Inflammatory macrophage (primary cell): ENCODE results near the gene TUBD1.
A peak's percentile ranks its signal among the peaks of the same experiment; 100 is the strongest.
"Not testable (repeated sequence)": the region's sequence is repeated elsewhere in the genome, so short reads cannot be mapped to it uniquely, and the experiment has no call there.

Experiments
- DNase-seq, 2 donors: peaks; one replicate each; pipeline ENCODE4 v3.0.0-alpha.2; 2020 to 2022

TUBD1 gene

DNA sequence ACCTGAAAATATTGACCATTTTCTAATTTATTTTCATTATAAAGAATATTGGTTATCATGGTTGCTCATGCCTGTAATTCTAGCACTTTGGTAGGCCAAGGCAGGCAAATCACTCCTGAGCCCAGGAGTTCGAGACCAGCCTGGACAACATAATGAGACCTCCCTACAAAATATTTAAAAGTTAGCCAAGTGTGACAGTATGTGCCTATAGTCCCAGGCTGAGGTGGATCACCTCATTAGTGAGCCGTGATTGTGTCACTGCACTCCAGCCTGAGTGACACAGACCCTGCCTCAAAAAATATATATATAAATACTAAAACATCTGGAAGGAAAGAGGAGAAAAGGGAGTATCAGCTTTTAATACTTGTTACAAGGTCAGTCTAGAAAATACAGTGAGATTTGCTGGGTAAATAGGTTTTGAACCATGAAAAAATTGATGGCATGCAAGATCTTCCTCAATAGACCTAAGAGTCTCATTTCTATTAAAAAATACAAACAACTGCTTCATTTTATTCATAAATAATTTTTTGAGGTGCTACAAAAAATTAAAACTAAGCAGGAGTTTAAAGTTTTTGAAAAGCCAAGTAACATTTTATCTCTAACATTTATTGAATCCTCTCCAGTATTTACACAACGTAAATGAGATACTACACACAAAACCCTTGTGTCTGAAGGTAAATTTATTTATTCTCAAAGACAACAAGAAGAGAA is 47.7 kb downstream of the TUBD1 start:
- DNase-seq, result peak; percentile 45 to 60

DNA sequence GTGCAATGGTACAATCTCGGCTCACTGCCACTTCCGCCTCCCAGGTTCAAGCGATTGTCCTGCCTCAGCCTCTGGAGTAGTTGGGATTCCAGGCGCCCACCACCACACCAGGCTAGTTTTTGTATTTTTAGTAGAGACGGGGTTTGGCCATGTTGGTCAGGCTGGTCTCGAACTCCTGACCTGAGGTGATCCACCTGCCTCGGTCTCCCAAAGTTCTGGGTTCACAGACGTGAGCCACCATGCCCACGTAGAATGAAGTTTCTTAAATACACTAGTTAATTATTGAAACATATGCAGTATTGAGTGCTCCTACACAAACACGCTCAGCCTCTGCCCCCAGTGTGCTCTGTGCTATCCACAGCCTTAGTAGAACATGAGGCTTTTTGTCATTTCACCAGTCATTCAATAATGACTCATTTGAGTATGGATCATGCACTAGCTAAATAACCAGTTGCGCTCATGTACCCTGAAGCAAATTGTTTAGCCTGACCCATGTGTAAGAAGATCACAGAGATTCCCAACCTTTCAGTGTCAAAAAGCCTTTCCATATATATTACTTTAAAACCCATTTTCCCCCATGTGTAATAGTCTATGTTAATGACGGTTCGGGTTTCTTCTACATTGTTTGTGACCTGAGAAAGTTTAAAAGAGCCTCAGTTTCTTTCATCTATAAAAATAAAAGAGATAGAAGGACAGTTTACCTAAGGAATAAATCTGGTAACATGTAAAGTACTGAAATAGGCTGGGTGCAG is 49.7 kb downstream of the TUBD1 start:
- DNase-seq, result peak; percentile 88 to 89

DNA sequence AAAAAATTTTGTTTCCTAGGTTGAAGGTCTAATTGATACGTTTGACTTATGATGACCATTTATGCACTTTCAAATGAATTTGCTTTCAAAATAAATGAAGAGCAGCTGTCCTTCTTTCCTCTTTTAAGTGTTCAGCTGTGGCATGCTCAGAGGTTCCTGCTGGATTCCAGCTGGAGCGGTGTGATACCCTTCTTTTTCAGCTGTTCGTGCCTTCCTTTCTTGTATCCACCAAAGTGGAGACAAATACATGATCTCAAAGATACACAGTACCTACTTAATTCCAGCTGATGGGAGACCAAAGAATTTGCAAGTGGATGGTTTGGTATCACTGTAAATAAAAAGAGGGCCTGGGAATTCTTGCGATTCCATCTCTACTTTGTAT is 50.9 kb downstream of the TUBD1 start:
- not testable (repeated sequence) for DNase-seq

DNA sequence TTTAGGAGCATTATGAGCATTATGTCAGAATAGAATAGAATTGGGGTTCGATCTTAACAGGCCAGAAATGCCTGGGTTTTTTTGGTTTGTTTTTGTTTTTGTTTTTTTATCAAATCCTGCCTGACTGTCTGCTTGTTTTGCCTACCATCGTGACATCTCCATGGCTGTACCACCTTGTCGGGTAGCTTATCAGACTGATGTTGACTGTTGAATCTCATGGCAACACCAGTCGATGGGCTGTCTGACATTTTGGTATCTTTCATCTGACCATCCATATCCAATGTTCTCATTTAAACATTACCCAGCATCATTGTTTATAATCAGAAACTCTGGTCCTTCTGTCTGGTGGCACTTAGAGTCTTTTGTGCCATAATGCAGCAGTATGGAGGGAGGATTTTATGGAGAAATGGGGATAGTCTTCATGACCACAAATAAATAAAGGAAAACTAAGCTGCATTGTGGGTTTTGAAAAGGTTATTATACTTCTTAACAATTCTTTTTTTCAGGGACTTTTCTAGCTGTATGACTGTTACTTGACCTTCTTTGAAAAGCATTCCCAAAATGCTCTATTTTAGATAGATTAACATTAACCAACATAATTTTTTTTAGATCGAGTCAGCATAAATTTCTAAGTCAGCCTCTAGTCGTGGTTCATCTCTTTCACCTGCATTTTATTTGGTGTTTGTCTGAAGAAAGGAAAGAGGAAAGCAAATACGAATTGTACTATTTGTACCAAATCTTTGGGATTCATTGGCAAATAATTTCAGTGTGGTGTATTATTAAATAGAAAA is 51.5 kb downstream of the TUBD1 start:
- DNase-seq, result peak; percentile 33 to 48

DNA sequence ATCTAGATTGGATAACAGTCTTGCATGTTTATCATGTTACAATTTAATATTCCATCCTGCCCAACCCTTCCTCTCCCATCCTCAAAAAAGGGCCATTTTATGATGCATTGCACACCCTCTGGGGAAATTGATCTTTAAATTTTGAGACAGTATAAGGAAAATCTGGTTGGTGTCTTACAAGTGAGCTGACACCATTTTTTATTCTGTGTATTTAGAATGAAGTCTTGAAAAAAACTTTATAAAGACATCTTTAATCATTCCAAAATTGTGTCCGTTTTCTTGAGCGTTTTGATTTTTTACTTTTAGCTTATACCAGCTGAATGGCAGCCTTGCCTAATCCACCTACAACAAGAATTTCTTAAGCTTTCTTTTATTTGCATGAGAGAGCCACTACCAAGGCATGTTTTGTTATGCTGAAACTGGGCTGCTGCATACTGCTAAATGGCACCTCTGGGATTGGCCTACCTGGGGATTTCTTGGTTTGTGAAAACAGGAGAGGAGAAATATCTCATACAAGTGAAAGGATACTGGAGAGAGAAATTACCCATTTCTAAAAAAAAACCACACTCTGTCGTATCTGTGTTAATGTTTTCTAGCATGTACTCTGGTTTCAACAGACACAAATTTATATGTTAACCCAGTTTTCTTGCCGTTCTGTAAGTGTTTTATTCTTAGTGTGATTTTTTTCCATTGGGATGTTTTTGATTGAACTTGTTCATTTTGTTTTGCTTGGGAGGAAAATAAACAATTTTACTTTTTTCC is 52.2 kb downstream of the TUBD1 start:
- DNase-seq, result peak; percentile 55 to 71

DNA sequence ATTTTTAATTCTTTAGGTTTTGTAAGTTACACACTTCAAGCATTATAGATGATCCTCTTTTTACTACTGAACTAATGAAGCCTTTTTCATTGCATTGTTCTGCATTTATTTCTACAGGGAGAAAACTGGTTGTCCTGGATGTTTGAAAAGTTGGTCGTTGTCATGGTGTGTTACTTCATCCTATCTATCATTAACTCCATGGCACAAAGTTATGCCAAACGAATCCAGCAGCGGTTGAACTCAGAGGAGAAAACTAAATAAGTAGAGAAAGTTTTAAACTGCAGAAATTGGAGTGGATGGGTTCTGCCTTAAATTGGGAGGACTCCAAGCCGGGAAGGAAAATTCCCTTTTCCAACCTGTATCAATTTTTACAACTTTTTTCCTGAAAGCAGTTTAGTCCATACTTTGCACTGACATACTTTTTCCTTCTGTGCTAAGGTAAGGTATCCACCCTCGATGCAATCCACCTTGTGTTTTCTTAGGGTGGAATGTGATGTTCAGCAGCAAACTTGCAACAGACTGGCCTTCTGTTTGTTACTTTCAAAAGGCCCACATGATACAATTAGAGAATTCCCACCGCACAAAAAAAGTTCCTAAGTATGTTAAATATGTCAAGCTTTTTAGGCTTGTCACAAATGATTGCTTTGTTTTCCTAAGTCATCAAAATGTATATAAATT is 53.0 kb downstream of the TUBD1 start:
- peak; percentile 34 to 57 for DNase-seq

DNA sequence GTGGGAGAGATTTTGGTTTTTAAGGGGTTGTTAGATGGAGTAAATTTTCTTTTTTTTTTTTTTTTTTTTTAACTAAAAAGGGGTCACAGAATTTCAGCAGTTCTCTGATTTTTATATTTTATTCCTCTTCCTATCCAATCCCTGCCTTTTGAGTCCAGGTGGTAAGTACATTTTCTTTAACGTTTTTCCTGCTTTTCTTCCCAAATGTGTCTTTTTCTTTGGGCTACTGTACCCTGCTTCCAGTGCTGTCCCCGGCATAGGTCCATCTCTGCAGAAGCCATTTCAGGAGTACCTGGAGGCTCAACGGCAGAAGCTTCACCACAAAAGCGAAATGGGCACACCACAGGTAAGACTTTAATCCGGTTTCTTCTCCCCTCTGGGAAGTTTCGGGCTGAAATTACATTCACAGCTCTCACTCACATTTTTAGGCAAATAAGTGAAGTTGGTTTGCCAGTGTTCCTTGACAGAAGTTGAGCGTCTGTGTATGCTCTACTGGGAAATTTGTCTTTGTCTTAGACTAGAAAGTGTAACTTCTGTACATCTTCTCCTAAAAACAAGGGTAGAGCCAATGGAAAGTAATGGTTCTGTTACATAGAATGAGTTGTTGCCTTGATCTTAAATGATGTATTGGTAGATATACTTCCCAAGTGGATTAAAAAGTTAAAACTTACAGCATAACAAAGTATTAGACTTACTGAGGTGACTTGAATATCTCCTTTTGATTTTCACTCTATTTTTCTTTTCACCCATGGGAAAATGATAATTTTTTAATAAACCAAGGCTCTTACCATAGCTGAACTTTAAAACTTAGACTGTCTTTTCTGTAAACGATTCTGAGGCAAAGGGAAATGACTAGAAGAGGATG is 54.5 kb downstream of the TUBD1 start:
- DNase-seq, result peak; percentile 55 to 64

DNA sequence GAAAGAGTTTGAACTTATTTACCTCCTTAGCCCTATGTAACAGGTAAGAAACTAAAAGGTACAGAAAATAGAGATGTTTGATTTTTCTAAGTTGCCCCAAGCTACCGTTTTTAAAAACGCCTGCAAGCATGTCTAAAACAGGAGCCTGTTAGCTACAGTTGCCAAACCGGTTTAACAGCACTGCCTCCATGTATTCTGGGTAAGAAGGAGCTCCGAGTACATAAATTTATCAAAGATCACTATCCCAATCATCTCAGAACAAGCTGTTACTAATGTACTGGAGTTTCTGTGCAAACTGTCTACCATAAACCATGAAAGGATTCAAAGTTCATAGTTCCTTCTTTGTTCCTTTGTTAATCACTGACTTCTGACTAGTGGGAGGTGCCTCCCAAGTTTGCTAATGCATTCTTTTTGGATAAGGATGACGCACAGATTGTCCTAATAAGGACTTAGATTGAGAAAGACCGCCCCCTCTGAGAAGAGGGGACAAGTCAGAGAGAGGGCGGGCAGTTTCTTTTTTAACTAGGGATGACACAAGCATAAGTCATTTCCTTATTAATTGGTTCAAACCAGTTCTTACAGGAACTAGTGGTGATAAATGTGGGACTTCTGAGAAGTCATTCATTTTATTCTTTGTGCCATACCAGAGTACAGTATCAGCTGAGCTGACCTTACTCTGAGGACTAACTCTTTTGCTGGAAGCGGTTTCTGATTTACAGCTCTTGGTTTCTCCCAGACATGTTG is 55.3 kb downstream of the TUBD1 start:
- DNase-seq, result peak; percentile 98 to 100

DNA sequence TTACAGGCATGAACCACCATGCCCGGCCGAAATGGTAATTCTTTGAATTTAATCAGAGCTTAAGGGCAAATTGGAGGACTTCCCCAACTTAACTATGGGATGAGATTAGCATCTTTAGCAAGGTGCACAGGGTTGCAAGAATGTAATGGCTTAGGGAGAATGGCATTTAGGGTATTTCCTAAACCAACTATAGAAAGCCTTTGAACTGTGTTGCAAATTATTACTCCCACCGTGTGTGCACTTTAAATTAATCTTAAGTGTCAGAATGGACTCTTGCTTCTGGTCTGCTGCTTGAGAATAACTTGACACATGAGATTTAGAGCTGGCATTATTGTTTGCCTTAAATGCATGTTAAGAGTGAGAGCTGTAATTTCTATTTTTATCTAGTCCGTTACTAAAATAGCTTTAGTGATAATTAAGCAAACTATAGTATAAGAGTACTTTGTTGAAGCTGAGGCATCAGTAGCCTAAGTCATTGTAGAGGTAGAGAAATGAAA is 59.8 kb downstream of the TUBD1 start:
- DNase-seq, result no peak

DNA sequence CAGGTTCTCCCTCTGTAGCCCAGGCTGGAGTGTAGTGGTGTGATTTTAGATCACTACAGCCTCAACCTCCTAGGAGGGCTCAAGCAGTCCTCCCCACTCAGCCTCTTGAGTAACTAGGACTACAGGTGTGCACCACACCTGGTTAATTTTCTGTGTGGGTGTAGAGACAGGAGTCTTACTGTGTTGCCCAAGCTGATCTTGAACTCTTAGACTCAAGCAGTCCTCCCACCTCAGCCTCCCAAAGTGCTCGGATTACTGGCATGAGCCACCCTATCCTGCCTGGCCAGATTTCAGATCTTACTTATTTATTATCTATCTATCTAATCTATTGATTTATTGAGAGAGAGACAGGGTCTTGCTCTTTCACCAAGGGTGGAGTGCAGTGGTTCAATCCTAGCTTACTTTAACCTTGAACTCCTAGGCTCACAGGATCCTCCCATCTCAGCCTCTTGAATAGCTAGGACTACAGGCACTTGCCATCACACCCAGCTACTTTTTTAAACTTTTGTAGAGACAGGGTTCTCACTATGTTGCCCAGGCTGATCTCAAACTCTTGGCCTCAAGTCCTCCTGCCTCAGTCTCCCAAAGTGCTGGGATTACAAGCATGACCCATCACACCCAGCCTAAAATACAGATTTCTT is 61.8 kb downstream of the TUBD1 start:
- no peak for DNase-seq

DNA sequence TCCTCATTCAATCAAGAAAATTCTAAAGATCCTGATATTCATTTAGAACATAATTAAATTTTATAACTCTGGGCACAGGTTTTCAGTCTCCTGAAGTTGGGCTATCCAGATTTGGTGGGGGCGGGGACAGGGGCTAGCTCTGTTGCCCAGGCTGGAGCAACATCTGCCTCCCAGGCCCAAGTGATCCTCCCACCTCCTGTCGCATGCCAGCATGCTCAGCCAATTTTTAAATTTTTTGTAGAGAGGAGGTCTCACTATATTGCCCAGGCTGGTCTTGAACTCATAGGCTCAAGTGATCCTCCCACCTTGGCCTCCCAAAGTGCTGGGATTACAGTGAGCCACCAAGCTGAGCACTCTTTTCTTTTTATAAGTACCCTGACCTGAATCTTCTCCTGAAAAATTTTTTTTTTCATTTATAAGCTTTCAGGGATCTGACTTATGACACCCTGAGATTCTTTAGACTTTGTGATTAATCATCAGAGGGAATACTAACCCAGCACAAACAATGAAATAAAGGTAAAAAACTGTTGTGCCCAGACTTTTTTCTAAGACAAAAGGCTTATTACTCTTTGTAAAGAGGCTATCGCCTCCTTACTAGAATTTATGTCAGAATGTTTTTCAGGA is 62.6 kb downstream of the TUBD1 start:
- no peak for DNase-seq

DNA sequence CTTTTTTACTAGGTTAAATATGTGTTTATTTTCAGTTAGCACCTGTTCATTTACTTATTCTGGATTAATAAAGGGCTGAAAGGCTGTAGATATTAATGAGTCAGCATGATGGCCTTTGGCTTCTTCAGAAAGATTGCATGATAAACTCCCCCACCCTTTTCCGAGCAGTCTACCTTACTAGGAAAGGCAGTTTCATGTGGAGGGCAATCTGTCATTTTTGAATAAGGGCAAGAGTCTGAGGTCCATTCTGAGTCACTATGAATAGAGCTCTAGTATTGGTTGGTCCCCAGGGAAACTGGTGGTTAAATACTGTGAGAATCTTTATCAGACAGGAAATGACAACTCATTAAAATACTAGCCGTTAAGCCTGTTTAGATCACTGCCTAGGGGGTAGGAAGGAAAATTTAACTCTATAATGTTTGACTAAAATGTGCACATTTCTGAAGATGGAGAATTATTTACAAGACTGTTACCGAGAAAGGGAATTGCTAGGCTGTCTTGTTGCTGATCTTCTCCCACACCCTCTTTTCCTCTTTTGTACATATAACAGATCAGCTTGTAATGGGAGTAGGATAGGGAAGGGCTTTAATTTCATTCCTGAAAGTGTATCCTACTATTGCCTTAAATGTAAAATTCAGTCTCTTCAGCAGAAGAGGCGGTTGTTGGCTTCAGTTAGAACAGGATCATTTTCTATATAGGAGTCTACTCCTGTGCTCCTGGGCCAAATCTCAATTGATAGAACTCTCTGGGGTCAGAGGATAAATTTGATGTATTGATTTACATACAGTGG is 63.3 kb downstream of the TUBD1 start:
- peak; percentile 42 to 78 for DNase-seq

DNA sequence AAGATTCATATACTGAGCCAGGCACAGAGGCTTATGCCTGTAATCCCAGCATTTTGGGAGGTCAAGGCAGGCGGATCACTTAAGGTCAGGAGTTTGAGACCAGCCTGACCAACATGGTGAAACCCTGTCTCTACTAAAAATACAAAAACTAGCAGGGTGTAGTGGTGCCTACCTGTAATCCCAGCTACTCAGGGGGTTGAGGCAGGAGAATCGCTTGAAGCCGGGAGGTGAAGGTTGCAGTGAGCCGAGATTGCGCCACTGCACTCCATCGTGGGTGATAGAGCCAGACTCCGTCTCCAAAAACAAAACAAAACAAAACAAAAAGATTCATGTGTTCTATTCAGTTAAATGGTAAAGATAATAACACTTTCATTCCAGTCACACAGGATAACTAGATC is 63.9 kb downstream of the TUBD1 start:
- not testable (repeated sequence) for DNase-seq

DNA sequence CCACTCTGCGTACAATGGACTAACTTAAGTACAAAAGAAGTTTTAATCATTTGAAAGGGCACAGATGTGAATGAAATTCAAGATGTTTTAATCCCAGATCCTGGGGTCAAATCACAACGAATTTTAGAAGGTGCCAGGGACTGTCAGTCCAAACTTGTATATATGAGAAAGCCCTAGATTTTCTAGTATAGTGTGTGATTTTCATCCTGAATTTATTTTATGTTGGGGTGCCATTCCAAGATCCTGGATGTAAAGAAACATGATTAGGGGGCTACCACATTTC is 64.3 kb downstream of the TUBD1 start:
- DNase-seq, result no peak

DNA sequence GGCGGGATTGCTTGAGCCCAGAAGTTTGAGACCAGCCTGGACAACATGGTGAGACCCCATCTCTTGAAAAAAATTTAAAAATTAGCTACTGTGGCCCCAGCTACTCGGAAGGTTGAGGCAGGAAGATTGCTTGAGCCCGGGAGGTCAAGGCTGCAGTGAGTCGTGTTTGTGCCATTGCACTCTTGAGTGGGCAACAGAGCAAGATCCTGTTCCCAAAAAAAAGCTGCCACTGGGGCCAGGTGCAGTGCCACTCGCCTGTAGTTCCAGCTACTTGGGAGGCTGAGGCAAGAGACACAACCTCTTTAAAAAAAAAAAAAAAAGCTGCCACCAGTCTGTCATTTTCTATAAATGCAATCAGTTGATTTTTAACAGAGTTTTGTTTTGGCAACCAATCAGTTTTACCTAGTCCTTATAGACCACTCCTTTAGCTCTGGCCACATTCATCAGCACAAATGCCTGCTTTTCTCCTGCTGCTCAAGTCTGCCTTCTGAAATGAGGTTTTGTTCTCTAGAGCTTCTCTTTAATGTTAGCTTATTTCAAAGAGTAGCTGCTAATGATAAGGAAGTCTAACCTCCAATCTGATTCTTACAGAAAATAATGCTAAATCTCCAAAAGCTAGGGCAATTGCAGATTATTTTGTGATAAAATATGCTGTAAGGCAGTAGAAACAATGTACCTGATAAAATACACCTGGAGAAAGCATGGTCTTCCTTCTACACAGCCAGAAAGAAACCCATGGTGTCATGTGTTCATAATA is 64.8 kb downstream of the TUBD1 start:
- DNase-seq, result no peak

DNA sequence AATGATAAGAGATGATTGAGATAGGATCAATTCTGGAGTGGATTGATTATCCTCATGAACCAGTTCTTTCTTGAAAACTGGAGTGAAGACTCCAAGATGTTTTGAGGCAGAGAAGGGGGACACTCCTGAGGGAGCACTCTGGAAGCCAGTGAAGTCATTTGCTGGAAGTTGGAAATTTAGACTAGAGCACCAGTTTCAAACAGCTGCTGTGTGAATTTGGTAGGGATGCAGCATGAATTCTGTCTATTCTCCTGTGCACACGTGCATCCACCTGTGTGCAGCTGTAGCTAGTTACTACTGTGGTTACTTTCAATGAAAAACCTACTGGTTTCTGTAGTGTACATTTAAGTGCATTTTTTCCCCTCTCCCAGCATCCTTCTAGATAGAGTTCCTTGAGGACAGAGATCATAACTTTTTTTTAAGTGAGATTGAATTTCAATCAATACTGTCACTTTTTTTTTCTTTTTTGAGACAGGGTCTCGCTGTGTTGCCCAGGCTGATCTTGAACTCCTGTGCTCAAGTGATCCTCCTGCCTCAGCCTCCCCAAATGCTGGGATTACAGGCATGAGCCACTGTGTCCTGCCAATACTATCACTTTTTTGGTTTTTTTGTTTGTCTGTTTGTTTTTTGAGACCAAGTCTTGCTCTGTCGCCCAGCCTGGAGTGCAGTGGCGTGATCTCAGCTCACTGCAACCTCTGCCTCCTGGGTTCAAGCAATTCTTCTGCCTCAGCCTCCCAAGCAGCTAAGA is 65.9 kb downstream of the TUBD1 start:
- DNase-seq, result no peak
